NCI-H345 treated with DMSO at 0.1 percent for 48 hours (cell line): ENCODE data around the gene IGF2R.
"Not testable (repeated sequence)": the region's sequence is repeated elsewhere in the genome, so short reads cannot be mapped to it uniquely, and the experiment has no call there.

Experiments
- DNase-seq: peaks from one replicate; lab custom pipeline; 2025; ENCODE audit not compliant: unreplicated experiment; lab: John Stamatoyannopoulos, UW

The IGF2R gene

GRCh38 chr6:159951772-159952171 lies 17.1 kb upstream of the IGF2R start:
- no peak for DNase-seq

GRCh38 chr6:159952289-159953005 lies 16.4 kb upstream of the IGF2R start:
- DNase-seq: no peak

- DNase-seq: no peak
Observed at GRCh38 chr6:159953091-159953601, 15.7 kb upstream of the IGF2R start.

GRCh38 chr6:159955945-159956361 lies 12.9 kb upstream of the IGF2R start:
- DNase-seq: no peak

- no peak for DNase-seq
Observed at GRCh38 chr6:159957071-159957673, 11.7 kb upstream of the IGF2R start.

GRCh38 chr6:159959165-159959975 lies 9.5 kb upstream of the IGF2R start:
- DNase-seq: no peak

GRCh38 chr6:159959976-159960384 lies 8.9 kb upstream of the IGF2R start:
- no peak for DNase-seq

GRCh38 chr6:159960485-159960884 lies 8.4 kb upstream of the IGF2R start:
- no peak for DNase-seq

- no peak for DNase-seq
Observed at GRCh38 chr6:159961528-159961927, 7.4 kb upstream of the IGF2R start.

GRCh38 chr6:159963111-159963510 lies 5.8 kb upstream of the IGF2R start:
- DNase-seq: no peak

GRCh38 chr6:159964046-159964445 lies 4.8 kb upstream of the IGF2R start:
- DNase-seq: no peak

GRCh38 chr6:159966339-159966738 lies 2.5 kb upstream of the IGF2R start:
- DNase-seq: no peak

- DNase-seq: no peak
Observed at GRCh38 chr6:159966981-159967380, 1.9 kb upstream of the IGF2R start.

- not testable (repeated sequence) for DNase-seq
Observed at GRCh38 chr6:159967621-159968020, 1.3 kb upstream of the IGF2R start.

GRCh38 chr6:159969204-159969912 lies 476 bp downstream of the IGF2R start:
- DNase-seq: no peak

- DNase-seq: no peak
Observed at GRCh38 chr6:159969921-159970320, 1.0 kb downstream of the IGF2R start.

- DNase-seq: no peak
Observed at GRCh38 chr6:159970659-159971063, 1.8 kb downstream of the IGF2R start.

- no peak for DNase-seq
Observed at GRCh38 chr6:159971341-159972178, 2.7 kb downstream of the IGF2R start.

- no peak for DNase-seq
Observed at GRCh38 chr6:159972506-159973268, 3.8 kb downstream of the IGF2R start.
